SH-SY5Y (cell line): Measurements from ENCODE around the gene KCNE2.

Experiments
- GATA2 ChIP-seq: IDR thresholded peaks from 2 replicates; pipeline ENCODE4 v1.6.1; 2011; ENCODE audit warnings: mild to moderate bottlenecking, low read depth, low read length
- GATA3 ChIP-seq: IDR thresholded peaks from 2 replicates; pipeline ENCODE4 v1.6.1; 2011; ENCODE audit warnings: low read depth, mild to moderate bottlenecking, low read length, moderate library complexity

GRCh38 chr21:34354836-34355235 is 9.0 kb upstream of the KCNE2 start:
- TF ChIP-seq GATA2 (no peak), GATA3 (no peak)
